Neuronal stem cell (in vitro differentiated cells): ENCODE data around the gene CMSS1.
A peak's percentile ranks its signal among the peaks of the same experiment; 100 is the strongest.

ENCODE experiments used
- DNase-seq: peaks from one replicate; pipeline ENCODE4 v3.0.0-alpha.2; 2013; ENCODE audit warnings: low spot score
- H2AFZ ChIP-seq: one replicate; pipeline ENCODE4 v1.6.1; 2013; ENCODE audit warnings: mild to moderate bottlenecking, low read length, inconsistent platforms
- H2AK5ac ChIP-seq: 2 replicates; pipeline ENCODE4 v1.6.1; 2013; ENCODE audit warnings: low read depth, mild to moderate bottlenecking, inconsistent platforms, low read length, moderate library complexity, mixed read lengths
- H2BK120ac ChIP-seq: 2 replicates; pipeline ENCODE4 v1.6.1; 2013; ENCODE audit warnings: low read depth, mild to moderate bottlenecking, inconsistent platforms, low read length, moderate library complexity, mixed read lengths
- H2BK12ac ChIP-seq: one replicate; pipeline ENCODE4 v1.6.1; 2013; ENCODE audit warnings: low read length, inconsistent platforms
- H2BK15ac ChIP-seq: 2 replicates; pipeline ENCODE4 v1.6.1; 2013; ENCODE audit warnings: mild to moderate bottlenecking, low read length, inconsistent platforms, mixed read lengths
- H2BK5ac ChIP-seq: one replicate; pipeline ENCODE4 v1.6.1; 2013; ENCODE audit warnings: inconsistent platforms, mild to moderate bottlenecking, low read length, moderate library complexity
- H3K14ac ChIP-seq: one replicate; pipeline ENCODE4 v1.6.1; 2013; ENCODE audit warnings: low read length, inconsistent platforms
- H3K18ac ChIP-seq: 2 replicates; pipeline ENCODE4 v1.6.1; 2013; ENCODE audit warnings: low read length, inconsistent platforms
- H3K23ac ChIP-seq: 2 replicates; pipeline ENCODE4 v1.6.1; 2013; ENCODE audit warnings: low read depth, mild to moderate bottlenecking, mixed read lengths, low read length, inconsistent platforms; ENCODE audit not compliant: poor library complexity
- H3K27ac ChIP-seq: replicated peaks from 3 replicates; pipeline ENCODE4 v1.5.1; 2013; ENCODE audit warnings: low read length, inconsistent platforms
- H3K27me3 ChIP-seq, 3 experiments: 2 replicates each; pipeline ENCODE4 v1.6.1; 2013; ENCODE audit warnings: low read length in 3 of 3, mild to moderate bottlenecking in 2 of 3, inconsistent platforms in 1 of 3, low read depth in 1 of 3, mixed read lengths in 1 of 3, moderate library complexity in 1 of 3; ENCODE audit not compliant: control insufficient read depth in 3 of 3, insufficient read depth in 3 of 3
- H3K36me3 ChIP-seq, 2 donors: replicated peaks in 1 of 2; 2 replicates each; pipeline ENCODE4 v1.6.1; 2013; ENCODE audit warnings: low read length in 2 of 2; ENCODE audit not compliant: control insufficient read depth in 2 of 2, insufficient read depth in 2 of 2
- H3K4ac ChIP-seq: 2 replicates; pipeline ENCODE4 v1.6.1; 2013; ENCODE audit warnings: inconsistent platforms, mild to moderate bottlenecking, low read length, moderate library complexity
- H3K4me1 ChIP-seq, 2 donors: 1 replicate in 1 of 2; 2 replicates in 1 of 2; pipeline ENCODE4 v1.6.1; 2013; ENCODE audit warnings: low read length in 2 of 2, low read depth in 1 of 2; ENCODE audit not compliant: control insufficient read depth in 2 of 2, insufficient read depth in 1 of 2
- H3K4me2 ChIP-seq: one replicate; pipeline ENCODE4 v1.6.1; 2013; ENCODE audit warnings: mild to moderate bottlenecking, low read length, inconsistent platforms; ENCODE audit not compliant: insufficient read depth, poor library complexity, severe bottlenecking
- H3K4me3 ChIP-seq, 2 donors: 2 replicates each; pipeline ENCODE4 v1.5.1; 2013; ENCODE audit warnings: low read length in 2 of 2, mild to moderate bottlenecking in 2 of 2, inconsistent platforms in 1 of 2, moderate library complexity in 1 of 2
- H3K79me1 ChIP-seq: one replicate; pipeline ENCODE4 v1.6.1; 2013; ENCODE audit warnings: low read depth, mild to moderate bottlenecking, inconsistent platforms, low read length, moderate library complexity
- H3K9ac ChIP-seq: one replicate; pipeline ENCODE4 v1.6.1; 2013; ENCODE audit warnings: mild to moderate bottlenecking, low read depth, low read length, inconsistent platforms; ENCODE audit not compliant: poor library complexity
- H3K9me3 ChIP-seq, 2 donors: replicated peaks in 1 of 2; 2 replicates each; pipeline versions ENCODE3 to v1.6.1; 2013; ENCODE audit warnings: low read length in 2 of 2, mild to moderate bottlenecking in 2 of 2, inconsistent platforms in 1 of 2, low read depth in 1 of 2, mixed read lengths in 1 of 2, moderate library complexity in 1 of 2; ENCODE audit not compliant: control insufficient read depth in 2 of 2, insufficient read depth in 1 of 2
- H4K8ac ChIP-seq: one replicate; pipeline ENCODE4 v1.6.1; 2013; ENCODE audit warnings: low read depth, mild to moderate bottlenecking, inconsistent platforms, low read length, moderate library complexity
- H4K91ac ChIP-seq: one replicate; pipeline ENCODE4 v1.6.1; 2013; ENCODE audit warnings: low read length, low read depth, mild to moderate bottlenecking, inconsistent platforms; ENCODE audit not compliant: poor library complexity
- WGBS, 2 donors: extraction: QIAGEN DNeasy Blood & Tissue Kit; methylation state at CpG; one replicate each; pipeline ENCODE4 v1.1.7; 2013; ENCODE audit warnings: missing lambda C conversion rate in 2 of 2, mixed read lengths in 1 of 2; ENCODE audit not compliant: insufficient read length in 2 of 2, insufficient replicate concordance in 1 of 2; ENCODE audit errors: extremely low coverage in 2 of 2; 5-methylcytosine and 5-hydroxymethylcytosine counted together

CMSS1 gene

GRCh38 chr3:100210772-100211135, 393.1 kb downstream of the CMSS1 start:
- Histone ChIP-seq H3K4me3 (no peak overlapping the region), H4K91ac (no peak overlapping the region), H3K36me3 (no peaks in the 10 kb centered on the region), H3K23ac (no peak overlapping the region), H4K8ac (no peak overlapping the region), H3K9ac (no peak overlapping the region), H3K9me3 (no peaks in the 10 kb centered on the region), H3K79me1 (no peaks in the 10 kb centered on the region), H2BK120ac (no peak overlapping the region), H2AFZ (peak overlapping the region; percentile 21), H3K27ac (no peak overlapping the region), H2BK12ac (no peak overlapping the region), H3K18ac (no peak overlapping the region), H2BK15ac (no peak overlapping the region), H3K4me1 (peaks cover 5 to 25% of the 10 kb centered on the region in 2 donors), H3K14ac (no peak overlapping the region), H2AK5ac (no peak overlapping the region), H3K27me3 (no peaks in the 10 kb centered on the region), H2BK5ac (no peak overlapping the region), H3K4ac (no peak overlapping the region), H3K4me2 (no peak overlapping the region)
- DNase-seq: no peak
- WGBS, 2 donors: no CpG with 5 or more reads among the region's 3 CpGs

DNA sequence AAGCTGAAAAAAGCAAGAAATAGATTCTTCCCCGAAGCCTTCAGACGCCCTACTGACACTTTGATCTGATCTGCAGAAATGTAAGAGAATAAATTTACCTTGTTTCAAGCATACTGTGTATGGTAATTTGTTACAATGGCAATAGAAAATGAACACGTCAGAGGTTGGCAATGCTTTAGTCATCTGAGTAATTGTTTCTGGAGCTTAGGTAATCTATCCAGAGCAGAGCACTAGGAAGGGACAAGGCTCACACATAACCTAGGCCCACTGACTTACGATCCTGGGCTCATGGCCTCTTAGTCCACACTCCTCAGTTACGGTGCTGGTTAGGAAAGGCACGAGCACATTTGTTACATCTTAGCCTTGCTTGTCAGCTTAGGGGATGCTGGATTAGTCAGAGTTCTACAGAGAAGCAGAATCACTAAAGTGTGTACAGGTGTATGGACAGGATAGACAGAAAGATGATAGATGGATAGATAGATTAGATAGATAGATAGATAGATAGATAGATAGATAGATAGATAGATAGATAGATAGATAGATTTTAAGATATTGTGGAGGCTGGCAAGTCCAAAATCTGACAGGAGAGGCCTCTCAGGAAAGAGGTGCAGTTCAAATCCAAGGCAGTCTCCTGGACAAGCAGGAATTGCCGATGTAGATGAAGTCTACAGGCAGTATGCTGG, 396.4 kb downstream of the CMSS1 start:
- Histone ChIP-seq H2BK12ac (no peak overlapping the region), H3K36me3 (no peaks in the 10 kb centered on the region), H3K27me3 (no peaks in the 10 kb centered on the region), H3K23ac (no peak overlapping the region), H2BK120ac (no peak overlapping the region), H2BK5ac (no peak overlapping the region), H3K14ac (no peak overlapping the region), H4K8ac (no peak overlapping the region), H3K79me1 (no peaks in the 10 kb centered on the region), H2AFZ (no peak overlapping the region), H3K4me1 (peaks cover 5 to 30% of the 10 kb centered on the region in 2 donors), H2AK5ac (no peak overlapping the region), H4K91ac (no peak overlapping the region), H3K4ac (no peak overlapping the region), H3K18ac (no peak overlapping the region), H3K9ac (no peak overlapping the region), H3K9me3 (peaks cover 0 to 1% of the 10 kb centered on the region in 2 donors), H3K27ac (no peak overlapping the region), H2BK15ac (no peak overlapping the region), H3K4me3 (no peak overlapping the region), H3K4me2 (no peak overlapping the region)
- no peak for DNase-seq
- WGBS, 2 donors: no CpG with 5 or more reads among the region's 7 CpGs

GRCh38 chr3:100214574-100214964, 396.9 kb downstream of the CMSS1 start:
- no peak overlapping the region for H3K9ac ChIP-seq
- no peak overlapping the region for H3K23ac ChIP-seq
- H2BK12ac ChIP-seq: no peak overlapping the region
- H2BK15ac ChIP-seq: no peak overlapping the region
- peaks cover 5 to 26% of the 10 kb centered on the region in 2 donors for H3K4me1 ChIP-seq
- H3K27me3 ChIP-seq: no peaks in the 10 kb centered on the region
- H3K4ac ChIP-seq: no peak overlapping the region
- no peak overlapping the region for H4K8ac ChIP-seq
- H3K14ac ChIP-seq: no peak overlapping the region
- no peak overlapping the region for H2BK5ac ChIP-seq
- H2AFZ ChIP-seq: no peak overlapping the region
- no peaks in the 10 kb centered on the region for H3K79me1 ChIP-seq
- H4K91ac ChIP-seq: no peak overlapping the region
- no peaks in the 10 kb centered on the region for H3K36me3 ChIP-seq
- peaks cover 0 to 6% of the 10 kb centered on the region in 2 donors for H3K9me3 ChIP-seq
- no peak overlapping the region for H2AK5ac ChIP-seq
- no peak for DNase-seq
- no peak overlapping the region for H3K4me3 ChIP-seq
- no peak overlapping the region for H2BK120ac ChIP-seq
- no CpG with 5 or more reads among the region's 5 CpGs for WGBS, 2 donors
- H3K18ac ChIP-seq: no peak overlapping the region
- H3K27ac ChIP-seq: no peak overlapping the region
- H3K4me2 ChIP-seq: no peak overlapping the region

- no peaks in the 10 kb centered on the region for H3K36me3 ChIP-seq
- no peak overlapping the region for H3K4me3 ChIP-seq
- H4K91ac ChIP-seq: no peak overlapping the region
- no peak overlapping the region for H2BK15ac ChIP-seq
- H3K79me1 ChIP-seq: no peaks in the 10 kb centered on the region
- H3K18ac ChIP-seq: no peak overlapping the region
- peaks cover 0 to 10% of the 10 kb centered on the region in 2 donors for H3K4me1 ChIP-seq
- H2AK5ac ChIP-seq: no peak overlapping the region
- no peak overlapping the region for H4K8ac ChIP-seq
- H3K14ac ChIP-seq: no peak overlapping the region
- H3K4me2 ChIP-seq: no peak overlapping the region
- peaks cover 0 to 13% of the 10 kb centered on the region in 2 donors for H3K9me3 ChIP-seq
- WGBS, 2 donors: no CpG with 5 or more reads among the region's 1 CpG
- no peak overlapping the region for H2AFZ ChIP-seq
- no peak for DNase-seq
- H3K4ac ChIP-seq: no peak overlapping the region
- no peak overlapping the region for H3K23ac ChIP-seq
- no peak overlapping the region for H2BK120ac ChIP-seq
- H3K27ac ChIP-seq: no peak overlapping the region
- no peak overlapping the region for H3K9ac ChIP-seq
- no peak overlapping the region for H2BK5ac ChIP-seq
- H2BK12ac ChIP-seq: no peak overlapping the region
- no peaks in the 10 kb centered on the region for H3K27me3 ChIP-seq
Measured at GRCh38 chr3:100216713-100217112, 399.1 kb downstream of the CMSS1 start.
